Uterus (tissue), 4 donors: Measurements from ENCODE around the gene ZNF860. TPM values are rescaled to one million over a fixed set of nuclear protein-coding genes. Genes with fewer than 3 reads are reported as not detected.
"Not testable (repeated sequence)": the region's sequence is repeated elsewhere in the genome, so short reads cannot be mapped to it uniquely, and the experiment has no call there.

Experiments used
- DNase-seq, 2 donors: peaks; one replicate each; pipeline ENCODE4 v3.0.0-alpha.2; 2019 to 2020
- H3K27ac ChIP-seq, 2 donors: fragments of 200-600 bp; sonication (generic); 1 replicate in 1 of 2; 2 replicates in 1 of 2; pipeline ENCODE4 v1.5.1; 2016 to 2018
- H3K27me3 ChIP-seq, 2 donors: fragments of 200-600 bp; sonication (generic); one replicate each; pipeline ENCODE4 v1.5.1; 2018 to 2019; ENCODE audit warnings: control low read depth in 1 of 2
- H3K36me3 ChIP-seq, 2 donors: fragments of 200-600 bp; sonication (generic); one replicate each; pipeline ENCODE4 v1.5.1; 2019; ENCODE audit warnings: control low read depth in 1 of 2
- H3K4me1 ChIP-seq, 2 donors: fragments of 200-600 bp; sonication (generic); one replicate each; pipeline ENCODE4 v1.5.1; 2018 to 2019; ENCODE audit warnings: control low read depth in 1 of 2
- H3K4me3 ChIP-seq, 2 donors: fragments of 200-600 bp; sonication (generic); 1 replicate in 1 of 2; 2 replicates in 1 of 2; pipeline ENCODE4 v1.5.1; 2018 to 2019; ENCODE audit warnings: mild to moderate bottlenecking in 1 of 2
- H3K9me3 ChIP-seq, 2 donors: fragments of 200-600 bp; sonication (generic); one replicate each; pipeline ENCODE4 v1.5.1; 2019; ENCODE audit warnings: control low read depth in 1 of 2
- POLR2A ChIP-seq, 2 donors: fragments of 450-650 bp; IDR thresholded peaks; one replicate each; pipeline ENCODE4 v1.6.1; 2016; ENCODE audit warnings: antibody characterized with exemption in 2 of 2, mild to moderate bottlenecking in 1 of 2, moderate library complexity in 1 of 2
- intact Hi-C: fragments of 100-400 bp; cut with DNase I; formaldehyde crosslinking; loops from one replicate; pipeline ENCODE4 v1.15.1; 2023; ENCODE audit warnings: low total_unique reads
- total RNA-seq, 4 donors: library from RNA; depleted of rRNA in 3 of 4; stranded (reverse); fragments of >200 nt in 3 of 4; gene quantifications; one replicate each; pipeline versions ENCODE4 v1.1.0 to v1.2.4, GENCODE V29; 2014 to 2023
- TF ChIP-seq, protein P1 (sequence below), 4 experiments: fragments of 200-600 bp in 2 of 4; fragments of 450-650 bp in 2 of 4; sonication (generic) in 2 of 4; IDR thresholded peaks; one replicate each; pipeline ENCODE4 v1.5.1; 2016 to 2019; ENCODE audit warnings: antibody characterized with exemption in 4 of 4, mild to moderate bottlenecking in 2 of 4, moderate library complexity in 1 of 4
- donor health status: DM: yes; HTN: yes; CAD: no.

The ZNF860 gene
- total RNA-seq, 4 donors from 2014 or later: 0.26 to 2.8 (median 1.5) TPM

DNA sequence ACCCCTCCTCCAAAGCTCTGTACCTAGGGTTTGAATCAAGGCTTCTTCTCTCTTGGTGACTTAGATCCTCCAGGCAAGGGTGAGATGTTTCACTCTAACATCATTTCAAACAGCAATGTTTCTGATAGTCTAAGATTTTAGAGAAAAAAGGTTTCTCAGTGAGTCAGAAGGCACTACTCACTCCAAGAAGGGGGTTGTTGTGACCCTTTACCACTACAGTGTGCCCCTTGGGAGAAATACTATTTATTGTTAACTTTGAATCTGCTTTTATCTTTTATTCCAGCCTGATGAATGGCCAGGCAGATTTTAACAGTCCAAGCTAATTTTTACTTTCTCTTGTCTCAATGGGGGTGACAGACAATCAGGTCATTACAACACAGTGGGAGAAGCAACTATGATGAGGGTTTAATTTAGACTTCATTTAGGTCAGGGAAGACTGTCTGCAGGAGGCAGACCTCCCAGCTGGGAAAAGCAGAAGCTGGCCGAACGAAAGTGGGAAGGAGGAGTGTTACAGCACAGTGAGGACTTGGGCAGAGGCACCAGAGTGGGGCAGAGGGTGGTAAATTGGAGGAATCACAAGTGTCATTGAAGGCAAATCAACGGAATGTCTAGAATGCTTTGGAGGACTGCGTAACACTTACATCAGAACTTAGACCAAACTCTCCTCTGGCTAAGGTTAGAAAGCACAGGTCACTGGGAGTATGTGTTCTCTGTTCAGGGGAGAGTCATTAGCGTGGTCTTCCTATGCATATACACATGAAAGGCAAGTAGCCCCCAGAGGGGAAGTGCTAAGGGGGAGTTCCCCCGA lies 21.2 kb downstream of the ZNF860 start:
- H3K36me3 ChIP-seq: no peaks in the 10 kb centered on the region
- peaks cover 0 to 4% of the 10 kb centered on the region in 2 donors for H3K27me3 ChIP-seq
- TF ChIP-seq, protein P1, sequence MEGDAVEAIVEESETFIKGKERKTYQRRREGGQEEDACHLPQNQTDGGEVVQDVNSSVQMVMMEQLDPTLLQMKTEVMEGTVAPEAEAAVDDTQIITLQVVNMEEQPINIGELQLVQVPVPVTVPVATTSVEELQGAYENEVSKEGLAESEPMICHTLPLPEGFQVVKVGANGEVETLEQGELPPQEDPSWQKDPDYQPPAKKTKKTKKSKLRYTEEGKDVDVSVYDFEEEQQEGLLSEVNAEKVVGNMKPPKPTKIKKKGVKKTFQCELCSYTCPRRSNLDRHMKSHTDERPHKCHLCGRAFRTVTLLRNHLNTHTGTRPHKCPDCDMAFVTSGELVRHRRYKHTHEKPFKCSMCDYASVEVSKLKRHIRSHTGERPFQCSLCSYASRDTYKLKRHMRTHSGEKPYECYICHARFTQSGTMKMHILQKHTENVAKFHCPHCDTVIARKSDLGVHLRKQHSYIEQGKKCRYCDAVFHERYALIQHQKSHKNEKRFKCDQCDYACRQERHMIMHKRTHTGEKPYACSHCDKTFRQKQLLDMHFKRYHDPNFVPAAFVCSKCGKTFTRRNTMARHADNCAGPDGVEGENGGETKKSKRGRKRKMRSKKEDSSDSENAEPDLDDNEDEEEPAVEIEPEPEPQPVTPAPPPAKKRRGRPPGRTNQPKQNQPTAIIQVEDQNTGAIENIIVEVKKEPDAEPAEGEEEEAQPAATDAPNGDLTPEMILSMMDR (IDR thresholded peaks at IDR 0.05): no peak
- no peak for TF ChIP-seq POLR2A (IDR thresholded peaks at IDR 0.05)
- intact Hi-C loops: no loop called here
- DNase-seq: no peak
- H3K4me1 ChIP-seq: no peaks in the 10 kb centered on the region
- H3K9me3 ChIP-seq: no peaks in the 10 kb centered on the region
- no peak overlapping the region for H3K4me3 ChIP-seq
- no peak overlapping the region for H3K27ac ChIP-seq

DNA sequence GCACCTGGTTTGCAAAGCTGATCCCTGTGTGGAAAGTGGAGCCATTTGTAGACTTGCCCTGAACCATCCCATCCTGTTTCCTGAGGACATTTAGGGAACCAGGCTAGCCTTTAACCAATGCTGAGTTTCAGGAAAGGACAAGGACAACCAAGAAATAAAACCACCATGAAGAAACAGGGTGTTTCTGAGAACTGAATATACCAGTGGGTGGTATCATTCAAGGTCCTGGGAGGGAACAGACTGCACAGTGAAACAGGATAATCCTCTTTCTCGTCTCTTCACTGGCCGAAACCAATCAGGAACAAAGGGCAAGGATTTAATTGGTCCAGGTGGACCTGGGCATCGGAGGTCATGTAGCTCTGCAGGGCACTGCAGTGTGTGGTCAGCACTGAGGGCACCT lies 21.8 kb downstream of the ZNF860 start:
- H3K4me3 ChIP-seq: no peak overlapping the region
- H3K27ac ChIP-seq: no peak overlapping the region
- no peak for DNase-seq
- intact Hi-C loops: no loop called here
- H3K36me3 ChIP-seq: no peaks in the 10 kb centered on the region
- peaks cover 0 to 4% of the 10 kb centered on the region in 2 donors for H3K27me3 ChIP-seq
- H3K9me3 ChIP-seq: no peaks in the 10 kb centered on the region
- TF ChIP-seq, protein P1 (IDR thresholded peaks at IDR 0.05): no peak
- TF ChIP-seq POLR2A (IDR thresholded peaks at IDR 0.05): no peak
- H3K4me1 ChIP-seq: no peaks in the 10 kb centered on the region

DNA sequence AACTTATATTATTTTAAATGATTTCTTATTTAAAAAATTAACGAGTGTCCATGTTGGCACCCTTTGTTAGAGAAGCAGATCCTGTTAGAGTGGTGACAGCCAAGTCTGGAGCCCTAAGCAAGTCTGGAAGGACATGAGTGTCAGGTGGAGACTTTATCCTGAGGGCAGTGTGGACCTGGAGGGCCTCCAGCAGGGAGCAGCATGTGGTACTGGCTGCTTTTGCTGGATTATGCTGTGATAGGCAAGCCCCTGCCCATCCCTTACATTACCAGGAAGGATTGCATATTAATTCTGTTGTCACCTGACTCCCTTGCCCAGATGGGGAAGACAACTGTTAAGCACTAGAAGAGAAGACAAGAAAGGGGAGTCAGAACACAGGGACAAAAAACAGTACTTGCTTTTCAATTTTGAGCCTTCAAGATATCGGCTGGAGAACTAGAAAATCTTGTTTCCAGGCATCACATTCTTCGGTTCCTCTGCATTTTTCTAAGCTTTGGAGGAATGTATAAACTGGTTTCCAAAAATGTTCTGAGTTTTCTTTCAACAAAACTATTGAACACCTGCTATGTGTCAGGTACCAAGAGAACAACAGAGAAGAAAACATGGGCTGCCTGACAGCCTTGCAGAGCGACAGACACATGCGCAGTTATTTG lies 22.7 kb downstream of the ZNF860 start:
- Histone ChIP-seq H3K4me3 (no peak overlapping the region), H3K4me1 (no peaks in the 10 kb centered on the region), H3K36me3 (no peaks in the 10 kb centered on the region), H3K27me3 (peaks cover 0 to 4% of the 10 kb centered on the region in 2 donors), H3K9me3 (no peaks in the 10 kb centered on the region), H3K27ac (no peak overlapping the region)
- DNase-seq: no peak
- intact Hi-C loops: no loop called here
- no peak for TF ChIP-seq POLR2A (IDR thresholded peaks at IDR 0.05)
- TF ChIP-seq, protein P1 (IDR thresholded peaks at IDR 0.05): no peak

DNA sequence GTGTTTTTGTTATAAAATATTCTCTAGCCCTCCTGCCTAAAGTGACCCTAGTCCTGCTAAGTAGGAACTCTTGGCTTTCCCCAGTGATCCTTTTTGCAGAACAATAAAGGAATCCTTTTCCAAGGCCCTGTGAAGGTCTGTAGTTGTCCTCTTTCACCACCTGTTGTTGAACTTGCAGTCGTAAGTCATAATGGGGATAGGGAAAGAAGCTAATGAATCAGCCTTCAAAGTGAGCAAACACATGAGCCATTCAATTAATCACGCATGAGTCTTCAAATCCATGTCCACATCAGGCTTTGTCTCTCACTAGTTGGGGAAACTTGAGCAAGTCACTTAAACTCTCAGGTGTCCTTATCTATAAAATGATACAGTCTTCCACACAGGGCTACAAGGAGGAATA lies 27.6 kb downstream of the ZNF860 start:
- Histone ChIP-seq H3K4me1 (no peaks in the 10 kb centered on the region), H3K27me3 (peaks cover 0 to 4% of the 10 kb centered on the region in 2 donors), H3K4me3 (no peak overlapping the region), H3K9me3 (no peaks in the 10 kb centered on the region), H3K27ac (no peak overlapping the region), H3K36me3 (no peaks in the 10 kb centered on the region)
- TF ChIP-seq, protein P1 (IDR thresholded peaks at IDR 0.05): no peak
- TF ChIP-seq POLR2A (IDR thresholded peaks at IDR 0.05): no peak
- intact Hi-C loops: no loop called here
- DNase-seq: no peak

DNA sequence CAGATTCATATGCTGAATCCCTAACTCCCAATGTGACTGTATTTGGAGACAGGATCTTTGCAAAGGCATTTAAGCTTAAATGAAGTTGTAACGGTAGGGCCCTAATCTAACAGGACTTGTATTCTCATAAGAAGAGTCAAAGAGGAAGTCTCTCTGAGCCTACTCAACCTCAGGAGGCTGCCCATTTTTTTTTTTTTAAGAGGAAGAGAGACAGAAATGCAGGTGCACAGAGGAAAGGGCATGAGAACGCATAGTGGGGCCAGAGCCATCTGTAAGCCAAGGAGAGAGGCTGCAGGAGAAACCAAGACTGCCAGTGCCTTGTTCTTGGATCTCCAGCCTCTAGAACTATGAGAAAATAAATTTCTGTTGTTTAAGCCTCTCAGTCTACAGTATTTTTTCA lies 28.4 kb downstream of the ZNF860 start:
- Histone ChIP-seq H3K4me3 (no peak overlapping the region), H3K36me3 (no peaks in the 10 kb centered on the region), H3K9me3 (no peaks in the 10 kb centered on the region), H3K4me1 (no peaks in the 10 kb centered on the region), H3K27ac (no peak overlapping the region), H3K27me3 (peaks cover 0 to 4% of the 10 kb centered on the region in 2 donors)
- intact Hi-C loops: no loop called here
- TF ChIP-seq, protein P1 (IDR thresholded peaks at IDR 0.05): no peak
- TF ChIP-seq POLR2A (IDR thresholded peaks at IDR 0.05): no peak
- no peak for DNase-seq

DNA sequence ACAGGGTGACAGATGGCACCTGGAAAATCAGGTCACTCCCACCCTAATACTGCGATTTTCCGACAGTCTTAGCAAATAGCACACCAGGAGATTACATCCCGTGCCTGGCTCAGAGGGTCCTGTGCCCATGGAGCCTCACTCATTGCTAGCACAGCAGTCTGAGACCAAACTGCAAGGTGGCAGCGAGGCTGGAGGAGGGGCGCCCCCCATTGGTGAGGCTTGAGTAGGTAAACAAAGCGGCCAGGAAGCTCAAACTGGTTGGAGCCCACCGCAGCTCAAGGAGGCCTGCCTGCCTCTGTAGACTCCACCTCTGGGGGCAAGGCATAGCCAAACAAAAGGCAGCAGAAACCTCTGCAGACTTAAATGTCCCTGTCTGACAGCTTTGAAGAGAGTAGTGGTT lies 29.1 kb downstream of the ZNF860 start:
- DNase-seq, H3K27ac ChIP-seq, H3K9me3 ChIP-seq, H3K36me3 ChIP-seq, H3K4me3 ChIP-seq, H3K27me3 ChIP-seq, H3K4me1 ChIP-seq, intact Hi-C loops: not testable (repeated sequence)

DNA sequence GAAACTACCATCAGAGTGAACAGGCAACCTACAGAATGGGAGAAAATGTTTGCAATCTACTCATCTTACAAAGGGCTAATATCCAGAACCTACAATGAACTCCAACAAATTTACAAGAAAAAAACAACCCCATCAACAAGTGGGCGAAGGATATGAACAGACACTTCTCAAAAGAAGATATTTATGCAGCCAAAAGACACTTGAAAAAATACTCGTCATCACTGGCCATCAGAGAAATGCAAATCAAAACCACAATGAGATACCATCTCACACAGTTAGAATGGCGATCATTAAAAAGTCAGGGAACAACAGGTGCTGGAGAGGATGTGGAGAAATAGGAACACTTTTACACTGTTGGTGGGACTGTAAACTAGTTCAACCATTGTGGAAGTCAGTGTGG lies 34.1 kb downstream of the ZNF860 start:
- H3K36me3 ChIP-seq, DNase-seq, H3K4me1 ChIP-seq, H3K4me3 ChIP-seq, H3K27ac ChIP-seq, H3K9me3 ChIP-seq, H3K27me3 ChIP-seq: not testable (repeated sequence)
- intact Hi-C loops: loop anchor here (5.0 kb wide), 1 partner anchor 127 kb away; no protein-coding TSS in a partner anchor
